Activated CD4-positive, alpha-beta T cell treated with anti-CD3 and anti-CD28 coated beads for 36 hours (primary cell): ENCODE results near the gene PTPRCAP. TPM values are rescaled to one million over a fixed set of nuclear protein-coding genes. Genes with fewer than 3 reads are reported as not detected.

Experiments
- ATAC-seq: fragments of 200-7000 bp; cut with Tn5 transposase; one replicate; pipeline ENCODE4 v1.10.0; 2021; ENCODE audit warnings: mild to moderate bottlenecking, moderate library complexity
- CTCF ChIA-PET: fragments of 350-600 bp; sonication (Branson Sonifier 250); formaldehyde crosslinking; loops from one replicate; lab custom pipeline; 2021; ENCODE audit warnings: antibody characterized with exemption; lab: Charles Lee
- POLR2A ChIA-PET: fragments of 350-600 bp; sonication (Branson Sonifier 250); formaldehyde crosslinking; loops from one replicate; lab custom pipeline; 2021; ENCODE audit warnings: antibody characterized with exemption, inconsistent platforms; lab: Charles Lee
- DNase-seq: peaks from one replicate; pipeline ENCODE4 v3.0.0-alpha.2; 2020
- H3K27ac Mint-ChIP-seq: one replicate; pipeline ENCODE4 v1.8.0; 2021; ENCODE audit warnings: mixed read lengths
- H3K27me3 Mint-ChIP-seq: one replicate; pipeline ENCODE4 v1.8.0; 2021; ENCODE audit warnings: mixed read lengths
- H3K36me3 Mint-ChIP-seq: one replicate; pipeline ENCODE4 v1.8.0; 2021; ENCODE audit warnings: low read depth, mixed read lengths
- H3K4me1 Mint-ChIP-seq: one replicate; pipeline ENCODE4 v1.8.0; 2021; ENCODE audit warnings: mixed read lengths
- H3K4me3 Mint-ChIP-seq: one replicate; pipeline ENCODE4 v1.8.0; 2021; ENCODE audit warnings: mild to moderate bottlenecking, moderate library complexity, mixed read lengths
- H3K9me3 Mint-ChIP-seq: one replicate; pipeline ENCODE4 v1.8.0; 2021; ENCODE audit warnings: low read depth, mixed read lengths
- intact Hi-C, 2 experiments: fragments of 100-400 bp; cut with DNase I in 1 of 2; cut with micrococcal nuclease in 1 of 2; formaldehyde crosslinking; loops; one replicate each; pipeline versions ENCODE4 v1.14.2 to v1.15.1; 2022 to 2024; cut with DNase I, micrococcal nuclease
- total RNA-seq, 2 experiments: library from RNA; stranded (reverse); gene quantifications; one replicate each; pipeline ENCODE4 v1.2.3, GENCODE V29; 2021

Gene PTPRCAP
- total RNA-seq, 2 experiments from 2014 or later = 80.1 to 83.4 TPM

- no peak for DNase-seq
- no peak within 1 kb of the TSS for H3K27ac Mint-ChIP-seq
- intact Hi-C loops = no loop called here
- H3K9me3 Mint-ChIP-seq = no peaks in the 10 kb centered on the region
- POLR2A ChIA-PET = interaction anchor here (0.7 kb wide), 1 partner anchor 212 kb away, joined by 4 read pairs; no protein-coding TSS in a partner anchor
- H3K27me3 Mint-ChIP-seq = no peaks in the 10 kb centered on the region
- H3K4me3 Mint-ChIP-seq = no peak within 1 kb of the TSS
- CTCF ChIA-PET = interaction anchor here (0.6 to 0.7 kb wide), 2 partner anchors 53 to 201 kb away, joined by 3 read pairs; partner anchors contain the start of gene PITPNM1
- no peak for ATAC-seq
- peaks cover 22% of the 10 kb centered on the region for H3K4me1 Mint-ChIP-seq
- no peaks in the 10 kb centered on the region for H3K36me3 Mint-ChIP-seq
Observed at GRCh38 chr11:67452141-67452952, 14.9 kb upstream of the PTPRCAP start, which contains the start of gene GPR152. TSS of gene GPR152 (minus strand) at chr11:67452729. CDS start at chr11:67452724, 5 bp downstream.

- Mint-ChIP-seq H3K4me1 (peaks cover 30% of the 10 kb centered on the region), H3K27ac (no peak overlapping the region), H3K36me3 (no peaks in the 10 kb centered on the region), H3K4me3 (no peak overlapping the region), H3K9me3 (no peaks in the 10 kb centered on the region), H3K27me3 (no peaks in the 10 kb centered on the region)
- POLR2A ChIA-PET = no interaction called here
- intact Hi-C loops = no loop called here
- no peak for DNase-seq
- CTCF ChIA-PET = interaction anchor here (1.2 kb wide), 1 partner anchor 100 kb away, joined by 3 read pairs; no protein-coding TSS in a partner anchor
- ATAC-seq = no peak
Observed at GRCh38 chr11:67451658-67451976, 14.1 kb upstream of the PTPRCAP start.

- Mint-ChIP-seq H3K9me3 (no peaks in the 10 kb centered on the region), H3K4me1 (peaks cover 35% of the 10 kb centered on the region), H3K4me3 (no peak overlapping the region), H3K27me3 (no peaks in the 10 kb centered on the region), H3K27ac (no peak overlapping the region), H3K36me3 (no peaks in the 10 kb centered on the region)
- ChIA-PET POLR2A (interaction anchor here (1.1 to 1.4 kb wide), 2 partner anchors 14 to 44 kb away, joined by 3 to 5 read pairs; partner anchors contain the start of gene PTPRCAP), CTCF (interaction anchor here (0.6 to 1.2 kb wide), 3 partner anchors 100 to 1178 kb away, joined by 3 read pairs; no protein-coding TSS in a partner anchor)
- no peak for DNase-seq
- intact Hi-C loops = no loop called here
- ATAC-seq = no peak
Observed at GRCh38 chr11:67450796-67451657, 13.5 kb upstream of the PTPRCAP start.

GRCh38 chr11:67449116-67449844 is 11.8 kb upstream of the PTPRCAP start:
- Mint-ChIP-seq H3K4me1 (peaks cover 53% of the 10 kb centered on the region), H3K4me3 (no peak overlapping the region), H3K27ac (no peak overlapping the region), H3K27me3 (no peaks in the 10 kb centered on the region), H3K9me3 (no peaks in the 10 kb centered on the region), H3K36me3 (no peaks in the 10 kb centered on the region)
- ATAC-seq = no peak
- intact Hi-C loops = no loop called here
- ChIA-PET POLR2A (interaction anchor here (1.4 kb wide), 1 partner anchor 12 kb away, joined by 5 read pairs; the partner anchor contains the start of gene PTPRCAP), CTCF (no interaction called here)
- no peak for DNase-seq

- Mint-ChIP-seq H3K4me3 (no peak overlapping the region), H3K9me3 (no peaks in the 10 kb centered on the region), H3K36me3 (no peaks in the 10 kb centered on the region), H3K4me1 (peaks cover 54% of the 10 kb centered on the region), H3K27me3 (no peaks in the 10 kb centered on the region), H3K27ac (peak overlapping the region; percentile 19)
- no peak for DNase-seq
- ChIA-PET POLR2A (interaction anchor here (0.5 kb wide), 1 partner anchor 26 kb away, joined by 4 read pairs; no protein-coding TSS in a partner anchor), CTCF (interaction anchor here (1.2 to 1.4 kb wide), 2 partner anchors 9 to 10 kb away, joined by 4 read pairs; partner anchors contain the start of gene PTPRCAP)
- no peak for ATAC-seq
- intact Hi-C loops = no loop called here
Observed at GRCh38 chr11:67448220-67448609, 10.7 kb upstream of the PTPRCAP start.

- Mint-ChIP-seq H3K27me3 (no peaks in the 10 kb centered on the region), H3K4me1 (peaks cover 69% of the 10 kb centered on the region), H3K36me3 (no peaks in the 10 kb centered on the region), H3K9me3 (no peaks in the 10 kb centered on the region), H3K27ac (peak overlapping the region; percentile 91), H3K4me3 (no peak overlapping the region)
- POLR2A ChIA-PET = no interaction called here
- DNase-seq = no peak
- CTCF ChIA-PET = no interaction called here
- intact Hi-C loops = no loop called here
- no peak for ATAC-seq
Observed at GRCh38 chr11:67445515-67445914, 8.0 kb upstream of the PTPRCAP start.

GRCh38 chr11:67442504-67443404 is 5.3 kb upstream of the PTPRCAP start:
- no peak for ATAC-seq
- Mint-ChIP-seq H3K4me1 (peaks cover 69% of the 10 kb centered on the region), H3K27ac (peak overlapping the region; percentile 55), H3K4me3 (peak overlapping the region; percentile 59), H3K9me3 (no peaks in the 10 kb centered on the region), H3K36me3 (peaks cover 22% of the 10 kb centered on the region), H3K27me3 (no peaks in the 10 kb centered on the region)
- ChIA-PET POLR2A (no interaction called here), CTCF (no interaction called here)
- DNase-seq = peak; percentile 25
- intact Hi-C loops = loop anchor here in 1 of 2 experiments (1.0 kb wide), 1 partner anchor 14 kb away; the partner anchor contains the start of gene RPS6KB2

GRCh38 chr11:67441731-67442351 is 4.4 kb upstream of the PTPRCAP start:
- ChIA-PET CTCF (no interaction called here), POLR2A (no interaction called here)
- peak; percentile 29 for DNase-seq
- no peak for ATAC-seq
- H3K4me1 Mint-ChIP-seq = peaks cover 60% of the 10 kb centered on the region
- H3K4me3 Mint-ChIP-seq = no peak overlapping the region
- H3K27ac Mint-ChIP-seq = peak overlapping the region; percentile 28
- no peaks in the 10 kb centered on the region for H3K27me3 Mint-ChIP-seq
- peaks cover 30% of the 10 kb centered on the region for H3K36me3 Mint-ChIP-seq
- H3K9me3 Mint-ChIP-seq = no peaks in the 10 kb centered on the region
- intact Hi-C loops = no loop called here

- Mint-ChIP-seq H3K36me3 (peaks cover 36% of the 10 kb centered on the region), H3K27me3 (no peaks in the 10 kb centered on the region), H3K4me3 (no peak overlapping the region), H3K27ac (no peak overlapping the region), H3K9me3 (no peaks in the 10 kb centered on the region), H3K4me1 (peaks cover 54% of the 10 kb centered on the region)
- intact Hi-C loops = no loop called here
- ATAC-seq (no peak), DNase-seq (peak; percentile 44)
- CTCF ChIA-PET = interaction anchor here (1.0 kb wide), 1 partner anchor 40 kb away, joined by 6 read pairs; the partner anchor contains the start of gene PPP1CA
- POLR2A ChIA-PET = no interaction called here
Observed at GRCh38 chr11:67441098-67441563, 3.6 kb upstream of the PTPRCAP start.
